A673 (cell line): ENCODE data around the gene HAAO.

Experiments used
- EZH2 ChIP-seq: fragments of 200-600 bp; sonication (generic); IDR thresholded peaks from 2 replicates; pipeline ENCODE4 v1.6.1; 2017; ENCODE audit warnings: borderline replicate concordance, low read depth, mild to moderate bottlenecking, mixed read lengths, antibody characterized with exemption, low read length; ENCODE audit not compliant: poor library complexity, severe bottlenecking
- TF ChIP-seq, protein P1 (sequence below): fragments of 300-800, 200-600 bp; sonication (generic); conservative IDR thresholded peaks from 2 replicates; pipeline ENCODE4 v1.5.1; 2017; ENCODE audit warnings: low read depth, mild to moderate bottlenecking, antibody characterized with exemption, low read length, moderate library complexity, mixed read lengths

- TF ChIP-seq, protein P1, sequence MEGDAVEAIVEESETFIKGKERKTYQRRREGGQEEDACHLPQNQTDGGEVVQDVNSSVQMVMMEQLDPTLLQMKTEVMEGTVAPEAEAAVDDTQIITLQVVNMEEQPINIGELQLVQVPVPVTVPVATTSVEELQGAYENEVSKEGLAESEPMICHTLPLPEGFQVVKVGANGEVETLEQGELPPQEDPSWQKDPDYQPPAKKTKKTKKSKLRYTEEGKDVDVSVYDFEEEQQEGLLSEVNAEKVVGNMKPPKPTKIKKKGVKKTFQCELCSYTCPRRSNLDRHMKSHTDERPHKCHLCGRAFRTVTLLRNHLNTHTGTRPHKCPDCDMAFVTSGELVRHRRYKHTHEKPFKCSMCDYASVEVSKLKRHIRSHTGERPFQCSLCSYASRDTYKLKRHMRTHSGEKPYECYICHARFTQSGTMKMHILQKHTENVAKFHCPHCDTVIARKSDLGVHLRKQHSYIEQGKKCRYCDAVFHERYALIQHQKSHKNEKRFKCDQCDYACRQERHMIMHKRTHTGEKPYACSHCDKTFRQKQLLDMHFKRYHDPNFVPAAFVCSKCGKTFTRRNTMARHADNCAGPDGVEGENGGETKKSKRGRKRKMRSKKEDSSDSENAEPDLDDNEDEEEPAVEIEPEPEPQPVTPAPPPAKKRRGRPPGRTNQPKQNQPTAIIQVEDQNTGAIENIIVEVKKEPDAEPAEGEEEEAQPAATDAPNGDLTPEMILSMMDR = no peak
- TF ChIP-seq EZH2 = no peak
These were observed 38.7 kb upstream of the HAAO start for GRCh38 chr2:42830922-42831574.
